ENCODE measurements around the gene LDLRAD3. TPM values are rescaled to one million over a fixed set of nuclear protein-coding genes. Genes with fewer than 3 reads are reported as not detected.

Gene LDLRAD3
- total and polyA plus RNA-seq, 3 experiments from 2014 or later, result 0.09 to 0.44 TPM; not detected in 1

- no peak overlapping the region for H3K4me3 ChIP-seq (ENCODE audit: low read length)
- H3K27me3 Mint-ChIP-seq, result peaks cover 12% of the 10 kb centered on the region in 2 donors
Measured at GRCh38 chr11:36191941-36192340, 248.1 kb downstream of the LDLRAD3 start.

GRCh38 chr11:36192425-36193289 is 248.8 kb downstream of the LDLRAD3 start:
- no peak overlapping the region for H3K27ac ChIP-seq (ENCODE audit: low read depth, low read length)
- no peaks in the 10 kb centered on the region for H3K27me3 ChIP-seq (ENCODE audit: insufficient read depth, low read length, poor library complexity, severe bottlenecking)
- H3K9me3 ChIP-seq (ENCODE audit: low read length), result no peaks in the 10 kb centered on the region
- Mint-ChIP-seq H3K27me3 (peaks cover 9 to 12% of the 10 kb centered on the region in 2 donors), H3K4me1 (no peaks in the 10 kb centered on the region), H3K36me3 (no peaks in the 10 kb centered on the region), H3K4me3 (no peak overlapping the region), H3K9me3 (peaks cover 0 to 2% (median 0%) of the 10 kb centered on the region in 5 donors), H3K27ac (no peak overlapping the region)
- ChIA-PET CTCF (no interaction called here), POLR2A (no interaction called here)
- H3K4me1 ChIP-seq (ENCODE audit: insufficient read depth, low read length), result no peaks in the 10 kb centered on the region
- no peak overlapping the region for H3K4me3 ChIP-seq (ENCODE audit: low read length)
- no peak for DNase-seq
- no peaks in the 10 kb centered on the region for H3K36me3 ChIP-seq (ENCODE audit: insufficient read depth, low read length)

More at GRCh38 chr11:36191941-36192340, 248.1 kb downstream of the LDLRAD3 start:
- H3K27me3 ChIP-seq (ENCODE audit: insufficient read depth, low read length, poor library complexity, severe bottlenecking), result no peaks in the 10 kb centered on the region
- no peaks in the 10 kb centered on the region for H3K36me3 ChIP-seq (ENCODE audit: insufficient read depth, low read length)
- POLR2A ChIA-PET, result no interaction called here
- DNase-seq, result no peak
- no peak overlapping the region for H3K27ac ChIP-seq (ENCODE audit: low read depth, low read length)
- H3K36me3 Mint-ChIP-seq, result no peaks in the 10 kb centered on the region
- H3K9me3 Mint-ChIP-seq, result peaks cover 0 to 2% (median 0%) of the 10 kb centered on the region in 5 donors
- H3K4me1 ChIP-seq (ENCODE audit: insufficient read depth, low read length), result no peaks in the 10 kb centered on the region
- H3K9me3 ChIP-seq (ENCODE audit: low read length), result no peaks in the 10 kb centered on the region
- H3K27ac Mint-ChIP-seq, result no peak overlapping the region
- H3K4me3 Mint-ChIP-seq, result no peak overlapping the region
- CTCF ChIA-PET, result no interaction called here
- no peaks in the 10 kb centered on the region for H3K4me1 Mint-ChIP-seq

GRCh38 chr11:36193290-36193619 is 249.4 kb downstream of the LDLRAD3 start:
- Histone ChIP-seq H3K9me3 (ENCODE audit: low read length) (no peaks in the 10 kb centered on the region), H3K4me1 (ENCODE audit: insufficient read depth, low read length) (no peaks in the 10 kb centered on the region), H3K36me3 (ENCODE audit: insufficient read depth, low read length) (no peaks in the 10 kb centered on the region), H3K27ac (ENCODE audit: low read depth, low read length) (no peak overlapping the region), H3K4me3 (ENCODE audit: low read length) (no peak overlapping the region), H3K27me3 (ENCODE audit: insufficient read depth, low read length, poor library complexity, severe bottlenecking) (no peaks in the 10 kb centered on the region)
- DNase-seq, result no peak
- Mint-ChIP-seq H3K4me1 (no peaks in the 10 kb centered on the region), H3K36me3 (no peaks in the 10 kb centered on the region), H3K4me3 (no peak overlapping the region), H3K27ac (no peak overlapping the region), H3K9me3 (peaks cover 0 to 2% (median 0%) of the 10 kb centered on the region in 5 donors), H3K27me3 (peaks cover 7 to 16% of the 10 kb centered on the region in 2 donors)
- CTCF ChIA-PET, result no interaction called here
- POLR2A ChIA-PET, result no interaction called here

GRCh38 chr11:36193721-36194120 is 249.9 kb downstream of the LDLRAD3 start:
- no peak overlapping the region for H3K4me3 Mint-ChIP-seq
- Histone ChIP-seq H3K4me3 (ENCODE audit: low read length) (no peak overlapping the region), H3K36me3 (ENCODE audit: insufficient read depth, low read length) (no peaks in the 10 kb centered on the region), H3K4me1 (ENCODE audit: insufficient read depth, low read length) (no peaks in the 10 kb centered on the region), H3K27ac (ENCODE audit: low read depth, low read length) (no peak overlapping the region), H3K27me3 (ENCODE audit: insufficient read depth, low read length, poor library complexity, severe bottlenecking) (no peaks in the 10 kb centered on the region), H3K9me3 (ENCODE audit: low read length) (no peaks in the 10 kb centered on the region)
- no peaks in the 10 kb centered on the region for H3K4me1 Mint-ChIP-seq
- ChIA-PET POLR2A (no interaction called here), CTCF (no interaction called here)
- no peak overlapping the region for H3K27ac Mint-ChIP-seq
- no peak for DNase-seq
- H3K9me3 Mint-ChIP-seq, result peaks cover 0 to 2% (median 0%) of the 10 kb centered on the region in 5 donors
- no peaks in the 10 kb centered on the region for H3K36me3 Mint-ChIP-seq
- H3K27me3 Mint-ChIP-seq, result peaks cover 3 to 19% of the 10 kb centered on the region in 2 donors

DNA sequence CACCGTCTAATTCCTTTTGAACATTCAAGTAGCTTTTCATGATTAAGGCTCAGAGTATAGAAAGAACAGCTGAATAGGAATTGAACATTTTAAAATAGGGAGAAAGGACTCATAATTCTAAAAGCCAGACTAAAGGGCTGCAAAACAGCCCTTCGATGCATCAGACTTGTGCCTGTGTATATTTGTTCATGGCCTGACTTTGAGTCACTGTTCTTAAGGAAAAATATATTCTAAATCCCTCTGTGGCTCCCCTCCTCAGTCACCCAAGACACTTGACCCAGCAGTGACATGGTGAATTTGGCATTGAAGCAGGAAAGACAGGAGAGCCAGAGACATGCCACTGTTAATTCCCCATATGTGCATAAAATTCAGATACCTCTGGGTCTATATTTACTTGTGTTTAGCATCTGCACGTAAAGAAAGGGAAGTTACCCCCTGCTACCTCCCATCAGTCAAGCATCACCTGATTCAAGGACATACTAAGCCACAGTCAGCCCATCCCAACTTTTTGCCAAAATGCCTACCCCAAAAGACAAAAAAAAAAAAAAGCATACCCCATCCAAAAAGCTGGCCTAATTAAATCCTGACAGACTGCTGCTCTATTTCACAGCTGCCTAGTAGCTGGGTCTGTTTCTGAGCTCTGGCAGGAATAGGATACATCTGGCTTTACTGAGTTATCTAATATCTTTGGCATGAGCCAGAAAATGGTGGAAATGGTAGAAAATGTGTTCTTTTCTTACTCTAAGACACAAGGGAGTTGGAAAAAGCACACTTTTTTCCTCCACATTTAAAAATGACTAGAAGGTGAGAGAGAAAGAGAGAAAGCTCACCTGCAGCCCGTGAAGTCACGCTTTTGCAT is 251.9 kb downstream of the LDLRAD3 start:
- no peak for DNase-seq
- no peaks in the 10 kb centered on the region for H3K27me3 ChIP-seq (ENCODE audit: insufficient read depth, low read length, poor library complexity, severe bottlenecking)
- CTCF ChIA-PET, result no interaction called here
- no peaks in the 10 kb centered on the region for H3K36me3 ChIP-seq (ENCODE audit: insufficient read depth, low read length)
- POLR2A ChIA-PET, result no interaction called here
- no peaks in the 10 kb centered on the region for H3K36me3 Mint-ChIP-seq
- H3K4me3 ChIP-seq (ENCODE audit: low read length), result no peak overlapping the region
- no peak overlapping the region for H3K27ac Mint-ChIP-seq
- H3K27me3 Mint-ChIP-seq, result peaks cover 3 to 27% of the 10 kb centered on the region in 2 donors
- H3K4me3 Mint-ChIP-seq, result no peak overlapping the region
- no peaks in the 10 kb centered on the region for H3K9me3 Mint-ChIP-seq
- no peaks in the 10 kb centered on the region for H3K9me3 ChIP-seq (ENCODE audit: low read length)
- H3K4me1 ChIP-seq (ENCODE audit: insufficient read depth, low read length), result no peaks in the 10 kb centered on the region
- H3K4me1 Mint-ChIP-seq, result no peaks in the 10 kb centered on the region
- H3K27ac ChIP-seq (ENCODE audit: low read depth, low read length), result no peak overlapping the region

- Mint-ChIP-seq H3K27ac (no peak overlapping the region), H3K9me3 (no peaks in the 10 kb centered on the region), H3K36me3 (no peaks in the 10 kb centered on the region), H3K4me1 (no peaks in the 10 kb centered on the region), H3K27me3 (peaks cover 3 to 27% of the 10 kb centered on the region in 2 donors), H3K4me3 (no peak overlapping the region)
- no peaks in the 10 kb centered on the region for H3K36me3 ChIP-seq (ENCODE audit: insufficient read depth, low read length)
- H3K9me3 ChIP-seq (ENCODE audit: low read length), result no peaks in the 10 kb centered on the region
- ChIA-PET CTCF (no interaction called here), POLR2A (no interaction called here)
- H3K4me1 ChIP-seq (ENCODE audit: insufficient read depth, low read length), result no peaks in the 10 kb centered on the region
- no peak for DNase-seq
- no peaks in the 10 kb centered on the region for H3K27me3 ChIP-seq (ENCODE audit: insufficient read depth, low read length, poor library complexity, severe bottlenecking)
- no peak overlapping the region for H3K4me3 ChIP-seq (ENCODE audit: low read length)
- no peak overlapping the region for H3K27ac ChIP-seq (ENCODE audit: low read depth, low read length)
Measured at GRCh38 chr11:36196411-36196998, 252.6 kb downstream of the LDLRAD3 start.

- Histone ChIP-seq H3K36me3 (ENCODE audit: insufficient read depth, low read length) (no peaks in the 10 kb centered on the region), H3K27ac (ENCODE audit: low read depth, low read length) (no peak overlapping the region), H3K27me3 (ENCODE audit: insufficient read depth, low read length, poor library complexity, severe bottlenecking) (no peaks in the 10 kb centered on the region), H3K4me3 (ENCODE audit: low read length) (no peak overlapping the region), H3K4me1 (ENCODE audit: insufficient read depth, low read length) (no peaks in the 10 kb centered on the region), H3K9me3 (ENCODE audit: low read length) (no peaks in the 10 kb centered on the region)
- H3K4me1 Mint-ChIP-seq, result no peaks in the 10 kb centered on the region
- POLR2A ChIA-PET, result no interaction called here
- H3K4me3 Mint-ChIP-seq, result no peak overlapping the region
- no peak overlapping the region for H3K27ac Mint-ChIP-seq
- H3K36me3 Mint-ChIP-seq, result no peaks in the 10 kb centered on the region
- no peaks in the 10 kb centered on the region for H3K9me3 Mint-ChIP-seq
- no peak for DNase-seq
- H3K27me3 Mint-ChIP-seq, result peaks cover 9 to 36% of the 10 kb centered on the region in 2 donors
- CTCF ChIA-PET, result no interaction called here
Measured at GRCh38 chr11:36201411-36201810, 257.5 kb downstream of the LDLRAD3 start.

- Mint-ChIP-seq H3K4me1 (no peaks in the 10 kb centered on the region), H3K27ac (no peak overlapping the region), H3K9me3 (no peaks in the 10 kb centered on the region), H3K4me3 (no peak overlapping the region), H3K36me3 (no peaks in the 10 kb centered on the region), H3K27me3 (peaks cover 11 to 29% of the 10 kb centered on the region in 2 donors)
- Histone ChIP-seq H3K27me3 (ENCODE audit: insufficient read depth, low read length, poor library complexity, severe bottlenecking) (no peaks in the 10 kb centered on the region), H3K27ac (ENCODE audit: low read depth, low read length) (no peak overlapping the region), H3K4me3 (ENCODE audit: low read length) (no peak overlapping the region), H3K36me3 (ENCODE audit: insufficient read depth, low read length) (no peaks in the 10 kb centered on the region), H3K4me1 (ENCODE audit: insufficient read depth, low read length) (no peaks in the 10 kb centered on the region), H3K9me3 (ENCODE audit: low read length) (no peaks in the 10 kb centered on the region)
- CTCF ChIA-PET, result no interaction called here
- no peak for DNase-seq
- POLR2A ChIA-PET, result no interaction called here
Measured at GRCh38 chr11:36205536-36205935, 261.7 kb downstream of the LDLRAD3 start.
